ENCODE results near the gene TBC1D3B.

GRCh38 chr17:36205637-36206485, 29.4 kb upstream of the TBC1D3B start:
- TF ChIP-seq POLR2A (IDR thresholded peaks at IDR 0.05) (no peak), CTCF (IDR thresholded peaks at IDR 0.05) (no peak), EP300 (IDR thresholded peaks at IDR 0.05; ENCODE audit: low read depth) (no peak)

Measured in transverse colon (tissue), 3 donors.